Spleen (tissue), 11 donors: ENCODE results near the gene IL3. TPM values are rescaled to one million over a fixed set of nuclear protein-coding genes. Genes with fewer than 3 reads are reported as not detected.

Experiments
- DNase-seq: peaks from one replicate; pipeline ENCODE4 v3.0.0-alpha.2; 2020
- H3K27ac ChIP-seq, 8 donors: fragments of 200-600 bp; sonication (generic) in 7 of 8; 1 replicate in 4 of 8; 2 replicates in 4 of 8; pipeline versions ENCODE4 v1.5.0 to v1.8.0; 2016 to 2021; ENCODE audit warnings: inconsistent platforms in 4 of 8, mild to moderate bottlenecking in 4 of 8, moderate library complexity in 1 of 8
- H3K27me3 ChIP-seq, 7 donors: fragments of 200-600 bp; sonication (generic) in 6 of 7; replicated peaks in 1 of 7; 1 replicate in 4 of 7; 2 replicates in 3 of 7; pipeline versions ENCODE4 v1.5.0 to v1.8.0; 2016 to 2021; ENCODE audit warnings: inconsistent platforms in 3 of 7, mild to moderate bottlenecking in 1 of 7
- H3K36me3 ChIP-seq, 6 donors: fragments of 200-600 bp; sonication (generic) in 5 of 6; 1 replicate in 4 of 6; 2 replicates in 2 of 6; pipeline versions ENCODE4 v1.5.0 to v1.8.0; 2016 to 2021; ENCODE audit warnings: inconsistent platforms in 2 of 6
- H3K4me1 ChIP-seq, 6 donors: fragments of 200-600 bp; sonication (generic) in 5 of 6; 1 replicate in 3 of 6; 2 replicates in 3 of 6; pipeline versions ENCODE4 v1.5.0 to v1.8.0; 2016 to 2021; ENCODE audit warnings: inconsistent platforms in 3 of 6
- H3K4me3 ChIP-seq, 8 donors: fragments of 200-600 bp; sonication (generic) in 7 of 8; 1 replicate in 4 of 8; 2 replicates in 4 of 8; pipeline versions ENCODE4 v1.5.0 to v1.8.0; 2016 to 2021; ENCODE audit warnings: inconsistent platforms in 4 of 8, mild to moderate bottlenecking in 4 of 8, moderate library complexity in 2 of 8
- H3K9me3 ChIP-seq, 8 donors: fragments of 200-600 bp; sonication (generic) in 7 of 8; 1 replicate in 4 of 8; 2 replicates in 4 of 8; pipeline versions ENCODE4 v1.5.0 to v1.8.0; 2016 to 2021; ENCODE audit warnings: inconsistent platforms in 4 of 8
- CTCF ChIP-seq, 11 experiments: fragments of 200-600 bp in 7 of 11; fragments of 450-650 bp in 4 of 11; sonication (generic) in 4 of 11; IDR thresholded peaks in 8 of 11; conservative IDR thresholded peaks in 3 of 11; 1 replicate in 7 of 11; 2 replicates in 4 of 11; pipeline versions ENCODE4 v1.4.0 to v1.8.0; 2016 to 2021; ENCODE audit warnings: antibody characterized with exemption in 11 of 11, inconsistent platforms in 4 of 11, mild to moderate bottlenecking in 1 of 11
- POLR2A ChIP-seq, 3 donors: fragments of 450-650 bp; IDR thresholded peaks; one replicate each; pipeline ENCODE4 v1.5.1; 2017; ENCODE audit warnings: antibody characterized with exemption in 3 of 3, mild to moderate bottlenecking in 1 of 3
- POLR2AphosphoS5 ChIP-seq, 3 donors: sonication (generic); formaldehyde crosslinking; IDR thresholded peaks; one replicate each; pipeline ENCODE4 v1.5.1; 2017; ENCODE audit warnings: antibody characterized with exemption in 3 of 3
- WGBS, 5 donors: extraction: QIAGEN DNeasy Blood & Tissue Kit in 3 of 5; methylation state at CpG; one replicate each; pipeline versions ENCODE4 v1.1.5 to v1.1.7; 2013 to 2018; 5-methylcytosine and 5-hydroxymethylcytosine counted together
- intact Hi-C: fragments of 100-400 bp; cut with DNase I; formaldehyde crosslinking; loops from one replicate; pipeline ENCODE4 v1.15.0; 2023; ENCODE audit warnings: low total_unique reads
- polyA plus RNA-seq, 3 donors: library from polyadenylated mRNA; stranded (reverse); fragments of 200-250 nt; gene quantifications; one replicate each; pipeline ENCODE4 v1.2.1, GENCODE V29; 2013
- total RNA-seq, 7 donors: library from RNA; depleted of rRNA in 3 of 7; stranded (reverse); fragments of >200 nt in 3 of 7; fragmentation: NEBNext Ultra II Directional in 4 of 7; extraction: Animal tissue kit (Norgen Biotek cat#: 25700) in 4 of 7; gene quantifications; one replicate each; pipeline versions ENCODE4 v1.1.0 to v1.2.1, GENCODE V29; 2016 to 2021
- donor health status: healthy with polysubstance abuse.
- donor health status: DM: no; HTN: no; CAD: no; lungs with moderate emphysema.
- donor health status: DM: no; HTN: no; CAD: no.
- donor health status: Bipolar disorder and iron deficiency.
- donor health status: healthy.
- donor health status: DM: no; HTN: no; CAD: no.
- donor health status: DM: yes; HTN: yes; CAD: no.

The IL3 gene
- total and polyA plus RNA-seq, 10 donors: not detected

- H3K36me3 ChIP-seq: no peaks in the 10 kb centered on the region
- H3K4me1 ChIP-seq: no peaks in the 10 kb centered on the region
- H3K27me3 ChIP-seq: no peaks in the 10 kb centered on the region
- no peak for TF ChIP-seq POLR2AphosphoS5 (IDR thresholded peaks at IDR 0.05)
- TF ChIP-seq POLR2A (IDR thresholded peaks at IDR 0.05): no peak
- no peak for TF ChIP-seq CTCF (IDR thresholded peaks at IDR 0.05 in 8 of 11, conservative IDR thresholded peaks at IDR 0.05 in 3 of 11)
- H3K9me3 ChIP-seq: no peaks in the 10 kb centered on the region
- no peak for DNase-seq
- no peak overlapping the region for H3K27ac ChIP-seq
- 80 to 89% (median 84%) methylated on average over 9 of the region's 9 CpGs for WGBS, 5 donors
- no peak overlapping the region for H3K4me3 ChIP-seq
- intact Hi-C loops: no loop called here
Observed at GRCh38 chr5:132050661-132051552, 9.5 kb upstream of the IL3 start.

GRCh38 chr5:132052520-132052919 lies 7.9 kb upstream of the IL3 start:
- Histone ChIP-seq H3K4me3 (no peak overlapping the region), H3K9me3 (no peaks in the 10 kb centered on the region), H3K4me1 (peaks cover 0 to 5% (median 0%) of the 10 kb centered on the region in 6 donors), H3K36me3 (no peaks in the 10 kb centered on the region), H3K27me3 (no peaks in the 10 kb centered on the region), H3K27ac (no peak overlapping the region)
- DNase-seq: peak; percentile 68
- 76 to 88% (median 80%) methylated on average over 10 of the region's 10 CpGs for WGBS, 5 donors
- intact Hi-C loops: no loop called here
- TF ChIP-seq CTCF (IDR thresholded peaks at IDR 0.05 in 8 of 11, conservative IDR thresholded peaks at IDR 0.05 in 3 of 11): no peak
- TF ChIP-seq POLR2A (IDR thresholded peaks at IDR 0.05): no peak

- WGBS, 5 donors: 72 to 93% (median 84%) methylated on average over 4 of the region's 4 CpGs
- TF ChIP-seq CTCF (IDR thresholded peaks at IDR 0.05 in 8 of 11, conservative IDR thresholded peaks at IDR 0.05 in 3 of 11) (no peak), POLR2A (IDR thresholded peaks at IDR 0.05) (no peak), POLR2AphosphoS5 (IDR thresholded peaks at IDR 0.05) (no peak)
- H3K9me3 ChIP-seq: no peaks in the 10 kb centered on the region
- no peaks in the 10 kb centered on the region for H3K27me3 ChIP-seq
- DNase-seq: peak; percentile 61
- H3K4me3 ChIP-seq: no peak overlapping the region
- peaks cover 0 to 5% (median 0%) of the 10 kb centered on the region in 6 donors for H3K4me1 ChIP-seq
- intact Hi-C loops: no loop called here
- H3K27ac ChIP-seq: no peak overlapping the region
- H3K36me3 ChIP-seq: no peaks in the 10 kb centered on the region
Observed at GRCh38 chr5:132053483-132053882, 7.0 kb upstream of the IL3 start.

- peaks cover 0 to 5% (median 0%) of the 10 kb centered on the region in 6 donors for H3K4me1 ChIP-seq
- peak; percentile 66 for DNase-seq
- no peaks in the 10 kb centered on the region for H3K27me3 ChIP-seq
- no peak overlapping the region for H3K4me3 ChIP-seq
- intact Hi-C loops: no loop called here
- H3K36me3 ChIP-seq: no peaks in the 10 kb centered on the region
- TF ChIP-seq POLR2A (IDR thresholded peaks at IDR 0.05): no peak
- TF ChIP-seq POLR2AphosphoS5 (IDR thresholded peaks at IDR 0.05): no peak
- no peak overlapping the region for H3K27ac ChIP-seq
- WGBS, 5 donors: 68 to 94% (median 88%) methylated on average over 7 to 10 of the region's 10 CpGs
- no peaks in the 10 kb centered on the region for H3K9me3 ChIP-seq
Observed at GRCh38 chr5:132054031-132054696, 6.3 kb upstream of the IL3 start.
